Liver (tissue), 9 donors: ENCODE measurements around the gene GNG11. TPM values are rescaled to one million over a fixed set of nuclear protein-coding genes. Genes with fewer than 3 reads are reported as not detected.

Source experiments
- DNase-seq: peaks from one replicate; pipeline ENCODE4 v3.0.0-alpha.2; 2017; ENCODE audit warnings: low spot score
- H3K27ac ChIP-seq, 2 donors: one replicate each; pipeline ENCODE4 v1.7.0; 2013; ENCODE audit warnings: inconsistent platforms in 2 of 2, low read length in 2 of 2, control low read depth in 1 of 2, low read depth in 1 of 2, mild to moderate bottlenecking in 1 of 2
- H3K27me3 ChIP-seq, 4 donors: one replicate each; pipeline versions ENCODE4 v1.6.1 to v1.7.0; 2013; ENCODE audit warnings: low read length in 3 of 4, inconsistent platforms in 1 of 4, mild to moderate bottlenecking in 1 of 4, moderate library complexity in 1 of 4; ENCODE audit not compliant: control insufficient read depth in 4 of 4, insufficient read depth in 4 of 4
- H3K36me3 ChIP-seq, 4 donors: one replicate each; pipeline versions ENCODE4 v1.6.1 to v1.7.0; 2013; ENCODE audit warnings: low read length in 3 of 4, mild to moderate bottlenecking in 3 of 4, low read depth in 1 of 4, moderate library complexity in 1 of 4; ENCODE audit not compliant: control insufficient read depth in 4 of 4, insufficient read depth in 3 of 4
- H3K4me1 ChIP-seq, 4 donors: one replicate each; pipeline versions ENCODE4 v1.6.1 to v1.7.0; 2013; ENCODE audit warnings: low read length in 3 of 4, mild to moderate bottlenecking in 3 of 4, moderate library complexity in 1 of 4; ENCODE audit not compliant: control insufficient read depth in 4 of 4, insufficient read depth in 4 of 4
- H3K4me3 ChIP-seq, 3 donors: one replicate each; pipeline versions ENCODE4 v1.6.1 to v1.7.0; 2013; ENCODE audit warnings: low read length in 3 of 3, control low read depth in 1 of 3, low read depth in 1 of 3, mild to moderate bottlenecking in 1 of 3
- H3K9ac ChIP-seq, 2 donors: one replicate each; pipeline ENCODE4 v1.7.0; 2013; ENCODE audit warnings: low read length in 2 of 2, mild to moderate bottlenecking in 2 of 2, moderate library complexity in 2 of 2, control low read depth in 1 of 2, low read depth in 1 of 2
- H3K9me3 ChIP-seq, 4 donors: one replicate each; pipeline versions ENCODE4 v1.6.1 to v1.7.0; 2013; ENCODE audit warnings: low read length in 3 of 4; ENCODE audit not compliant: control insufficient read depth in 4 of 4
- ATF3 ChIP-seq: IDR thresholded peaks from 2 replicates; pipeline ENCODE4 v1.6.1; 2016; ENCODE audit warnings: antibody characterized with exemption
- EGR1 ChIP-seq, 2 donors: IDR thresholded peaks; 2 replicates each; pipeline ENCODE4 v1.6.1; 2016 to 2018; ENCODE audit warnings: antibody characterized with exemption in 2 of 2, low read depth in 2 of 2
- FOXA1 ChIP-seq: IDR thresholded peaks from 2 replicates; pipeline ENCODE4 v1.6.1; 2016; ENCODE audit warnings: antibody characterized with exemption
- FOXA2 ChIP-seq: IDR thresholded peaks from 2 replicates; pipeline ENCODE4 v1.6.1; 2016; ENCODE audit warnings: antibody characterized with exemption
- GABPA ChIP-seq, 2 donors: IDR thresholded peaks in 1 of 2; conservative IDR thresholded peaks in 1 of 2; 2 replicates each; pipeline ENCODE4 v1.6.1; 2016; ENCODE audit warnings: antibody characterized with exemption in 2 of 2, mild to moderate bottlenecking in 1 of 2, moderate library complexity in 1 of 2
- HNF4A ChIP-seq, 2 donors: conservative IDR thresholded peaks; 2 replicates each; pipeline ENCODE4 v1.6.1; 2016; ENCODE audit warnings: antibody characterized with exemption in 2 of 2, mild to moderate bottlenecking in 2 of 2
- JUND ChIP-seq, 2 donors: IDR thresholded peaks; 2 replicates each; pipeline ENCODE4 v1.6.1; 2016; ENCODE audit warnings: antibody characterized with exemption in 2 of 2
- MAX ChIP-seq: IDR thresholded peaks from 2 replicates; pipeline ENCODE4 v1.6.1; 2016; ENCODE audit warnings: antibody characterized with exemption
- NR2F2 ChIP-seq: IDR thresholded peaks from 2 replicates; pipeline ENCODE4 v1.6.1; 2016; ENCODE audit warnings: antibody characterized with exemption
- RAD21 ChIP-seq, 2 donors: IDR thresholded peaks; 2 replicates each; pipeline ENCODE4 v1.6.1; 2016; ENCODE audit warnings: antibody characterized with exemption in 2 of 2, mild to moderate bottlenecking in 2 of 2
- REST ChIP-seq: IDR thresholded peaks from 2 replicates; pipeline ENCODE4 v1.6.1; 2016; ENCODE audit warnings: antibody characterized with exemption, mild to moderate bottlenecking
- RXRA ChIP-seq, 2 donors: IDR thresholded peaks; 2 replicates each; pipeline ENCODE4 v1.6.1; 2017 to 2018; ENCODE audit warnings: antibody characterized with exemption in 2 of 2, mild to moderate bottlenecking in 1 of 2
- SP1 ChIP-seq: IDR thresholded peaks from 2 replicates; pipeline ENCODE4 v1.6.1; 2018; ENCODE audit warnings: antibody characterized with exemption, mild to moderate bottlenecking
- TAF1 ChIP-seq: conservative IDR thresholded peaks from 2 replicates; pipeline ENCODE4 v1.6.1; 2016; ENCODE audit warnings: antibody characterized with exemption, mild to moderate bottlenecking
- YY1 ChIP-seq: IDR thresholded peaks from 2 replicates; pipeline ENCODE4 v1.6.1; 2016; ENCODE audit warnings: antibody characterized with exemption, mild to moderate bottlenecking
- ZBTB33 ChIP-seq: IDR thresholded peaks from 2 replicates; pipeline ENCODE4 v1.6.1; 2016; ENCODE audit warnings: antibody characterized with exemption
- WGBS: extraction: QIAGEN DNeasy Blood & Tissue Kit; methylation state at CpG from one replicate; pipeline ENCODE4 v1.1.7; 2013; 5-methylcytosine and 5-hydroxymethylcytosine counted together
- polyA plus RNA-seq, 2 donors: library from polyadenylated mRNA; stranded (reverse) in 1 of 2; unstranded in 1 of 2; fragments of 200-250 nt in 1 of 2; fragments of >200 nt in 1 of 2; fragmentation: Nextera tagmentation in 1 of 2; extraction: Ambion mirVana in 1 of 2; gene quantifications; one replicate each; pipeline versions ENCODE4 v1.2.1 to v1.2.3, GENCODE V29; 2013 to 2015
- total RNA-seq, 2 donors: library from RNA; depleted of rRNA; stranded (reverse); fragments of >200 nt; gene quantifications; one replicate each; pipeline ENCODE4 v1.2.3, GENCODE V29; 2014
- TF ChIP-seq, protein P1 (sequence below): fragments of 150-350 bp; IDR thresholded peaks from 2 replicates; pipeline ENCODE4 v1.5.1; 2017; ENCODE audit warnings: improper control_type of control experiment, low read depth, low read length; ENCODE audit not compliant: missing input control
- donor health status: healthy.
- donor health status: healthy.
- donor health status: healthy.
- donor health status: healthy.
- donor health status: healthy.

GNG11 gene
- total and polyA plus RNA-seq, 4 donors: 4.0 to 11.1 (median 6.1) TPM

DNA sequence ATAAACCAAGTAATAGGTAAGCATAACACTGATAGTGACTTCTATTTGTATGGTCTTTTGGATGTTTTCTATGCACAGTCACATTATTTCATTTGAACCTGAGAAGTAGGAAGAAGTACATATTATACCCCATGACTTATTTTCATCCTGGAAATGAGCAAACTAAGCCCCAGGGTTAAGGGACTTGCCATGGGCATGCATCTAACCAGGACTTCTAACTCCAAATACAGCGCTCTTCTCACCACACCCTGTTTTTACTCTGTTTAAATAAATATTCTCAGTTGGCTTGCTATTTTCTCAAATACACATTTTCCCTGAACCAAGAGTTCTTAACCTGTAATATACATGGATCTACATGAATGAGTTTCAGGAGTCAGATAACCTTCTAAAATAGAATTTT, 16.3 kb downstream of the GNG11 start (continued):
- TF ChIP-seq MAX (no peak), YY1 (no peak), FOXA1 (no peak)

GRCh38 chr7:93938293-93938692, 16.8 kb downstream of the GNG11 start:
- Histone ChIP-seq H3K4me3 (no peak overlapping the region), H3K4me1 (no peaks in the 10 kb centered on the region), H3K9ac (no peak overlapping the region), H3K36me3 (no peaks in the 10 kb centered on the region), H3K9me3 (no peaks in the 10 kb centered on the region), H3K27ac (no peak overlapping the region), H3K27me3 (no peaks in the 10 kb centered on the region)
- TF ChIP-seq JUND (IDR thresholded peaks at IDR 0.05): no peak
- no peak for TF ChIP-seq FOXA1
- no peak for TF ChIP-seq RXRA (IDR thresholded peaks at IDR 0.05)
- TF ChIP-seq, protein P1, sequence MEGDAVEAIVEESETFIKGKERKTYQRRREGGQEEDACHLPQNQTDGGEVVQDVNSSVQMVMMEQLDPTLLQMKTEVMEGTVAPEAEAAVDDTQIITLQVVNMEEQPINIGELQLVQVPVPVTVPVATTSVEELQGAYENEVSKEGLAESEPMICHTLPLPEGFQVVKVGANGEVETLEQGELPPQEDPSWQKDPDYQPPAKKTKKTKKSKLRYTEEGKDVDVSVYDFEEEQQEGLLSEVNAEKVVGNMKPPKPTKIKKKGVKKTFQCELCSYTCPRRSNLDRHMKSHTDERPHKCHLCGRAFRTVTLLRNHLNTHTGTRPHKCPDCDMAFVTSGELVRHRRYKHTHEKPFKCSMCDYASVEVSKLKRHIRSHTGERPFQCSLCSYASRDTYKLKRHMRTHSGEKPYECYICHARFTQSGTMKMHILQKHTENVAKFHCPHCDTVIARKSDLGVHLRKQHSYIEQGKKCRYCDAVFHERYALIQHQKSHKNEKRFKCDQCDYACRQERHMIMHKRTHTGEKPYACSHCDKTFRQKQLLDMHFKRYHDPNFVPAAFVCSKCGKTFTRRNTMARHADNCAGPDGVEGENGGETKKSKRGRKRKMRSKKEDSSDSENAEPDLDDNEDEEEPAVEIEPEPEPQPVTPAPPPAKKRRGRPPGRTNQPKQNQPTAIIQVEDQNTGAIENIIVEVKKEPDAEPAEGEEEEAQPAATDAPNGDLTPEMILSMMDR: no peak
- TF ChIP-seq GABPA (IDR thresholded peaks at IDR 0.05 in 1 of 2, conservative IDR thresholded peaks at IDR 0.05 in 1 of 2): no peak
- no peak for DNase-seq

- 75% methylated on average over 2 of the region's 2 CpGs for WGBS
- no peak overlapping the region for H3K27ac ChIP-seq
- no peaks in the 10 kb centered on the region for H3K27me3 ChIP-seq
- no peak overlapping the region for H3K9ac ChIP-seq
- no peak for DNase-seq
- H3K4me3 ChIP-seq: no peak overlapping the region
- TF ChIP-seq RAD21 (IDR thresholded peaks at IDR 0.05): no peak
- TF ChIP-seq, protein P1: no peak
- no peak for TF ChIP-seq FOXA1
- no peak for TF ChIP-seq JUND (IDR thresholded peaks at IDR 0.05)
- TF ChIP-seq HNF4A (conservative IDR thresholded peaks at IDR 0.05): no peak
- no peak for TF ChIP-seq ZBTB33
- TF ChIP-seq FOXA2: no peak
- no peak for TF ChIP-seq SP1
- no peak for TF ChIP-seq EGR1 (IDR thresholded peaks at IDR 0.05; ENCODE audit: low read depth in 2 of 2)
- TF ChIP-seq NR2F2: no peak
- no peak for TF ChIP-seq TAF1
- TF ChIP-seq REST: no peak
- TF ChIP-seq RXRA (IDR thresholded peaks at IDR 0.05): no peak
- TF ChIP-seq ATF3: no peak
- no peaks in the 10 kb centered on the region for H3K4me1 ChIP-seq
- no peaks in the 10 kb centered on the region for H3K9me3 ChIP-seq
- H3K36me3 ChIP-seq: no peaks in the 10 kb centered on the region
Observed at GRCh38 chr7:93941945-93942344, 20.4 kb downstream of the GNG11 start.
